ENCODE data around the gene ANKRD33B.
"Not testable (repeated sequence)": the region's sequence is repeated elsewhere in the genome, so short reads cannot be mapped to it uniquely, and the experiment has no call there.

Gene ANKRD33B

GRCh38 chr5:10563945-10564837 lies at the start of gene ANKRD33B:
ANKRD33B (plus strand) TSS chr5:10564070; CDS start chr5:10564468, 398 bp downstream.
- FAIRE-seq (no peak), DNase-seq (ENCODE audit: low spot score) (peak; percentile 93)

- DNase-seq (ENCODE audit: low spot score); FAIRE-seq: not testable (repeated sequence)
Measured at GRCh38 chr5:10514572-10514971, 49.3 kb upstream of the ANKRD33B start.

GRCh38 chr5:10515492-10515891 lies 48.4 kb upstream of the ANKRD33B start:
- DNase-seq (ENCODE audit: low spot score) (no peak), FAIRE-seq (no peak)

GRCh38 chr5:10518347-10518746 lies 45.5 kb upstream of the ANKRD33B start:
- FAIRE-seq (no peak), DNase-seq (ENCODE audit: low spot score) (peak; percentile 55)

GRCh38 chr5:10519729-10520128 lies 44.1 kb upstream of the ANKRD33B start:
- FAIRE-seq (no peak), DNase-seq (ENCODE audit: low spot score) (no peak)

GRCh38 chr5:10520706-10521105 lies 43.2 kb upstream of the ANKRD33B start:
- FAIRE-seq (no peak), DNase-seq (ENCODE audit: low spot score) (no peak)

- DNase-seq (ENCODE audit: low spot score) (no peak), FAIRE-seq (no peak)
Measured at GRCh38 chr5:10521466-10522223, 42.2 kb upstream of the ANKRD33B start.

GRCh38 chr5:10522224-10522611 lies 41.7 kb upstream of the ANKRD33B start:
- FAIRE-seq (no peak), DNase-seq (ENCODE audit: low spot score) (no peak)

- peak; percentile 74 for DNase-seq (ENCODE audit: low spot score)
- FAIRE-seq, result no peak
Measured at GRCh38 chr5:10524376-10525123, 39.3 kb upstream of the ANKRD33B start.

- FAIRE-seq (no peak), DNase-seq (ENCODE audit: low spot score) (no peak)
Measured at GRCh38 chr5:10525124-10525495, 38.8 kb upstream of the ANKRD33B start.

- DNase-seq (ENCODE audit: low spot score) (no peak), FAIRE-seq (no peak)
Measured at GRCh38 chr5:10527281-10527950, 36.5 kb upstream of the ANKRD33B start.

GRCh38 chr5:10528056-10528816 lies 35.6 kb upstream of the ANKRD33B start:
- FAIRE-seq (no peak), DNase-seq (ENCODE audit: low spot score) (peak; percentile 72)

- DNase-seq (ENCODE audit: low spot score), result no peak
- FAIRE-seq, result peak; percentile 13
Measured at GRCh38 chr5:10528827-10529226, 35.0 kb upstream of the ANKRD33B start.

GRCh38 chr5:10530601-10531320 lies 33.1 kb upstream of the ANKRD33B start:
- FAIRE-seq (no peak), DNase-seq (ENCODE audit: low spot score) (no peak)

- FAIRE-seq, result no peak
Measured at GRCh38 chr5:10532421-10532820, 31.4 kb upstream of the ANKRD33B start.

GRCh38 chr5:10533226-10533625 lies 30.6 kb upstream of the ANKRD33B start:
- DNase-seq (ENCODE audit: low spot score), result no peak
- no peak for FAIRE-seq

More at GRCh38 chr5:10532421-10532820, 31.4 kb upstream of the ANKRD33B start:
- no peak for DNase-seq (ENCODE audit: low spot score)

- no peak for FAIRE-seq
- DNase-seq (ENCODE audit: low spot score), result no peak
Measured at GRCh38 chr5:10534561-10535530, 29.0 kb upstream of the ANKRD33B start.

GRCh38 chr5:10536511-10536910 lies 27.4 kb upstream of the ANKRD33B start:
- no peak for FAIRE-seq
- DNase-seq (ENCODE audit: low spot score), result no peak
